HUES64 (cell line): ENCODE results near the gene MMAB.

Experiments used
- H3K27ac ChIP-seq: 2 replicates; pipeline ENCODE4 v1.7.0; 2013; ENCODE audit warnings: low read depth, low read length, inconsistent platforms
- H3K27me3 ChIP-seq: 2 replicates; pipeline ENCODE4 v1.6.1; 2013; ENCODE audit warnings: mild to moderate bottlenecking, low read length; ENCODE audit not compliant: insufficient read depth
- H3K36me3 ChIP-seq: 2 replicates; pipeline ENCODE4 v1.6.1; 2013; ENCODE audit warnings: mild to moderate bottlenecking, low read length; ENCODE audit not compliant: insufficient read depth
- H3K4me1 ChIP-seq: 2 replicates; pipeline ENCODE4 v1.6.1; 2013; ENCODE audit warnings: mild to moderate bottlenecking, low read length, moderate library complexity; ENCODE audit not compliant: insufficient read depth
- H3K4me3 ChIP-seq: 2 replicates; pipeline ENCODE4 v1.5.1; 2013; ENCODE audit warnings: mild to moderate bottlenecking, low read length, moderate library complexity
- H3K9ac ChIP-seq: 2 replicates; pipeline ENCODE4 v1.6.1; 2013; ENCODE audit warnings: mild to moderate bottlenecking, low read depth, low read length
- H3K9me3 ChIP-seq: 2 replicates; pipeline ENCODE4 v1.6.1; 2013; ENCODE audit warnings: low read depth, low read length; ENCODE audit not compliant: insufficient read depth
- WGBS: fragments of 150-250, 120-280 bp; methylation state at CpG from one replicate; pipeline ENCODE4 v1.1.7; 2013; ENCODE audit warnings: missing lambda C conversion rate; 5-methylcytosine and 5-hydroxymethylcytosine counted together

Gene MMAB

GRCh38 chr12:109535231-109535862 is 38.0 kb downstream of the MMAB start:
- Histone ChIP-seq H3K36me3 (peaks cover 13% of the 10 kb centered on the region), H3K4me1 (peaks cover 2% of the 10 kb centered on the region; the same call in 1 of the 2 replicates), H3K9ac (no peak overlapping the region), H3K27me3 (no peaks in the 10 kb centered on the region), H3K27ac (no peak overlapping the region), H3K9me3 (no peaks in the 10 kb centered on the region), H3K4me3 (no peak overlapping the region)
- 95% methylated on average over 25 of the region's 25 CpGs for WGBS

GRCh38 chr12:109534456-109534855 is 38.8 kb downstream of the MMAB start:
- no peak overlapping the region for H3K27ac ChIP-seq
- 96% methylated on average over 15 of the region's 15 CpGs for WGBS
- H3K4me1 ChIP-seq, result peaks cover 10% of the 10 kb centered on the region; the same call in 1 of the 2 replicates
- no peak overlapping the region for H3K9ac ChIP-seq
- peaks cover 16% of the 10 kb centered on the region for H3K36me3 ChIP-seq
- no peaks in the 10 kb centered on the region for H3K9me3 ChIP-seq
- H3K27me3 ChIP-seq, result no peaks in the 10 kb centered on the region
- H3K4me3 ChIP-seq, result no peak overlapping the region

GRCh38 chr12:109533487-109533740 is 39.9 kb downstream of the MMAB start:
- Histone ChIP-seq H3K27ac (no peak overlapping the region), H3K27me3 (no peaks in the 10 kb centered on the region), H3K4me1 (peaks cover 13% of the 10 kb centered on the region; the same call in 1 of the 2 replicates), H3K36me3 (peaks cover 16% of the 10 kb centered on the region), H3K9me3 (no peaks in the 10 kb centered on the region), H3K4me3 (no peak overlapping the region), H3K9ac (no peak overlapping the region)
- WGBS, result 95% methylated on average over 8 of the region's 8 CpGs

- no peaks in the 10 kb centered on the region for H3K27me3 ChIP-seq
- no peaks in the 10 kb centered on the region for H3K9me3 ChIP-seq
- H3K4me1 ChIP-seq, result peaks cover 13% of the 10 kb centered on the region; the same call in 1 of the 2 replicates
- no peak overlapping the region for H3K27ac ChIP-seq
- H3K9ac ChIP-seq, result peak overlapping the region; percentile 9; the same call in 1 of the 2 replicates
- WGBS, result 94% methylated on average over 24 of the region's 24 CpGs
- no peak overlapping the region for H3K4me3 ChIP-seq
- peaks cover 16% of the 10 kb centered on the region for H3K36me3 ChIP-seq
Observed at GRCh38 chr12:109532721-109533486, 40.4 kb downstream of the MMAB start.

GRCh38 chr12:109531411-109531810 is 41.9 kb downstream of the MMAB start:
- no peaks in the 10 kb centered on the region for H3K27me3 ChIP-seq
- no peak overlapping the region for H3K27ac ChIP-seq
- no peak overlapping the region for H3K4me3 ChIP-seq
- WGBS, result 93% methylated on average over 2 of the region's 2 CpGs
- no peak overlapping the region for H3K9ac ChIP-seq
- H3K4me1 ChIP-seq, result peaks cover 13% of the 10 kb centered on the region; the same call in 1 of the 2 replicates
- H3K36me3 ChIP-seq, result peaks cover 16% of the 10 kb centered on the region
- H3K9me3 ChIP-seq, result no peaks in the 10 kb centered on the region

GRCh38 chr12:109529691-109530640 is 43.3 kb downstream of the MMAB start:
- H3K27me3 ChIP-seq, result no peaks in the 10 kb centered on the region

GRCh38 chr12:109527489-109528123 is 45.7 kb downstream of the MMAB start:
- Histone ChIP-seq H3K9ac (no peak overlapping the region), H3K4me1 (peaks cover 30% of the 10 kb centered on the region; the same call in 1 of the 2 replicates), H3K4me3 (no peak overlapping the region), H3K27ac (no peak overlapping the region), H3K9me3 (no peaks in the 10 kb centered on the region), H3K27me3 (no peaks in the 10 kb centered on the region), H3K36me3 (peaks cover 19% of the 10 kb centered on the region)
- WGBS, result 91% methylated on average over 8 of the region's 8 CpGs

More at GRCh38 chr12:109529691-109530640, 43.3 kb downstream of the MMAB start:
- peaks cover 16% of the 10 kb centered on the region for H3K36me3 ChIP-seq
- WGBS, result 84% methylated on average over 18 of the region's 19 CpGs
- H3K9ac ChIP-seq, result peak overlapping the region; percentile 12; the same call in 1 of the 2 replicates
- H3K4me1 ChIP-seq, result peaks cover 21% of the 10 kb centered on the region; the same call in 1 of the 2 replicates
- no peaks in the 10 kb centered on the region for H3K9me3 ChIP-seq
- peak overlapping the region; percentile 40; the same call in 1 of the 2 replicates for H3K27ac ChIP-seq
- no peak overlapping the region for H3K4me3 ChIP-seq

GRCh38 chr12:109525279-109525585 is 48.1 kb downstream of the MMAB start:
- Histone ChIP-seq H3K36me3 (peaks cover 22% of the 10 kb centered on the region), H3K27me3 (no peaks in the 10 kb centered on the region), H3K4me3 (no peak overlapping the region), H3K27ac (peak overlapping the region; percentile 28; the same call in 1 of the 2 replicates), H3K4me1 (peaks cover 27% of the 10 kb centered on the region; the same call in 1 of the 2 replicates), H3K9ac (no peak overlapping the region), H3K9me3 (no peaks in the 10 kb centered on the region)
- WGBS, result 85% methylated on average over 3 of the region's 3 CpGs

- Histone ChIP-seq H3K27me3 (no peaks in the 10 kb centered on the region), H3K4me3 (no peak overlapping the region), H3K9ac (peak overlapping the region; percentile 48; the same call in 1 of the 2 replicates), H3K4me1 (peaks cover 23% of the 10 kb centered on the region; the same call in 1 of the 2 replicates), H3K9me3 (no peaks in the 10 kb centered on the region), H3K27ac (peak overlapping the region; percentile 28; the same call in 1 of the 2 replicates), H3K36me3 (peaks cover 24% of the 10 kb centered on the region)
- 75% methylated on average over 26 of the region's 26 CpGs for WGBS
Observed at GRCh38 chr12:109524466-109525278, 48.6 kb downstream of the MMAB start.

GRCh38 chr12:109523504-109523903 is 49.8 kb downstream of the MMAB start:
- H3K27me3 ChIP-seq, result no peaks in the 10 kb centered on the region
- H3K9me3 ChIP-seq, result no peaks in the 10 kb centered on the region
- H3K27ac ChIP-seq, result no peak overlapping the region
- no peak overlapping the region for H3K4me3 ChIP-seq
- H3K36me3 ChIP-seq, result peaks cover 32% of the 10 kb centered on the region
- H3K9ac ChIP-seq, result no peak overlapping the region
- peaks cover 25% of the 10 kb centered on the region for H3K4me1 ChIP-seq
- WGBS, result 80% methylated on average over 5 of the region's 5 CpGs
